ENCODE results near the gene XPR1.

XPR1 gene

DNA sequence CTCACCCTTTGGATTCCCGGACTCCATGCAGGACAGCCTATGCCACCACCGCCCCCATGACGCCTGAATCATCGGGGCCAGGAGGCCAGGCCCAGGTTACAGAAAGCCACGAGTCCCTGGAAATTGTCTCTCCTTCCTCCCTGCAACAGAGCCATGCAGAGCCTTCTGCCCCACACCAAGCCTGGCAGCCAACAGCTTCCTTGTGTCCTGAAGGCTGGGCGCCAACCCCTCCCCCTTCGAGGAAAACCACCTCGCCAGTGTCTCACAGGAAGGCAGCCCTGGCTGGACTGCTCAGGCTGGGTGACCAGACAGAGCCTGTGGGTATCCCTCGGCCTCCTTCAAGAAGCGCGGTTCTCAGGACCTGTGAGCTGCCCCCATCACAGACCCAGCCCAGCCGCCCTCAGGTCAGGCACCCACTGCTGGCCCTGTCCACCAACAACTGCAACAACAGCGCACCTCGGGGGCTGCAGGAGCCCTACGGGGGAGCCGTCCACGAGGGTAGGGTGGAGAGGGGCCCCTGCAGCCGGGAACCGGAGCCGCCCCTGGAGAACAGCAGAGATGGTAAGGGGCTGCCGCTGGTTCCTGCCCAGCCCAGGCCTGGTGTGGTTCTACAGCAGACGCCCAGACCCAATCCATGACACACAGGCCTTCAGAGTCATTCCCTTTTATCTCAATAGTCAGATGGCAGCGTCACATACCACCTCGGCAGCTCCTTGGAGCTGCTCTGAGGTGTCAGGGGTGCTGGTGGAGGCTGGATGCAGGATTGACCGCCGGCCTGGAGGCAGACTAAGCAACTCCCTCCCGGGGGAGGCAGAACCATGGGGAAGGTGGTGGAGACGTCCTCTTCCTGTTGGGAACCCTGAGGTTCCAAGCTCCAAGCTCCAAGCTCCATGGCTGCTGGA is 304.5 kb downstream of the XPR1 start:
- DNase-seq: no peak

GRCh38 chr1:180937012-180937372 is 305.2 kb downstream of the XPR1 start:
- DNase-seq: no peak

DNA sequence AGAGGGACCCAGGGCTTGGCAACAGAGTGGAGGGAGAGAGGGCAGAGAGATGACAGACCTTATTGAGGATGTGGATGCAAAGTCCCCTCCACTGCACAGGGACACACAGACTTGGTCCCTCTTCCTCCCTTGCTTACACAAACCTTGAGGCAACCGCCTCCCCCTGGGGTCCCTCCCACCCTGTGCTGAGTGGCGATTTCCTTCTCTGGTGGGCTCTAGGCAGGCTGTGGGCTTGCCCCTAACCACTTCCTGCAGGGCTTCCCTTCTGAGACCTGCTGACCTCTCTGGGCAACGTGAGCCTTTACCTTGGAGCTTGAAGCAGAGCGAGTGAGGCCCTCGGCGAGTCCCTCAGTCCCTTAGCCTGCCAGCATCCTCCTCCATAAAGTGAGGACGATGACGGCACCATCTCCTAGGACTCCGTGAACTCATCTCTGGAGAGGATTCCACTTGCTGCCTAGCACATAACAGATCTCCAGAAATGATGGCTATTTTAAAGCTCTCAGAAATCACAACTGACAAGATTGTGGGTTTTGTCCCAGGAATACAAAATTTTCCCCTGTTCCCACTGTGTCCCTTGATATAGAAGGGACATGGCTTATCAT is 305.9 kb downstream of the XPR1 start:
- DNase-seq: no peak

GRCh38 chr1:180939073-180939710 is 307.4 kb downstream of the XPR1 start:
- no peak for DNase-seq

DNA sequence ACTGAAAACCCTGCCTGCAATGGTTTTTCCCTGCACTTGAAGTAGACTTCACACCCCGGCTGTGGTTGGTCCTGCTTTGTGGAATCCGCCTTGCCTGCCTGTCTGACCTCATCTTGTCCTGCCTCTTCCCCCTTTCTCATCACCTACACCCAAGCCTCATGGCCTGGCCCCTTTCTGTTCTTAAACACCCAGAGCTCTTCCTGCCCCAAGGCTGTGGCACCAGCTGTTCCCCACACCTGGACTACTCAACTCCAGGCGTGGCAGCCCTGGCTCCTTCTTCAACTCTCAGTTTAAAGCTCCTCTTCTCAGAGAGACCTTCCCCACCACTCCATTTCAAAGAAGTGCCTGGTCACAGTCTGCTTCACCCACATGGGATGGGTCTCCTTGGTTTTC is 307.9 kb downstream of the XPR1 start:
- no peak for DNase-seq
